Hindlimb muscle (tissue), 1 donor: ENCODE data around the gene CST7. TPM values are rescaled to one million over a fixed set of nuclear protein-coding genes. Genes with fewer than 3 reads are reported as not detected.

Experiments used
- DNase-seq: peaks from one replicate; pipeline ENCODE4 v3.0.0-alpha.2; 2013
- polyA plus RNA-seq: library from polyadenylated mRNA; unstranded; fragments of 120-200 nt; gene quantifications from one replicate; pipeline ENCODE4 v1.2.1, GENCODE V29; 2013; ENCODE audit not compliant: insufficient read length

Gene CST7
- polyA plus RNA-seq, 1 donor, result 0.63 TPM

DNA sequence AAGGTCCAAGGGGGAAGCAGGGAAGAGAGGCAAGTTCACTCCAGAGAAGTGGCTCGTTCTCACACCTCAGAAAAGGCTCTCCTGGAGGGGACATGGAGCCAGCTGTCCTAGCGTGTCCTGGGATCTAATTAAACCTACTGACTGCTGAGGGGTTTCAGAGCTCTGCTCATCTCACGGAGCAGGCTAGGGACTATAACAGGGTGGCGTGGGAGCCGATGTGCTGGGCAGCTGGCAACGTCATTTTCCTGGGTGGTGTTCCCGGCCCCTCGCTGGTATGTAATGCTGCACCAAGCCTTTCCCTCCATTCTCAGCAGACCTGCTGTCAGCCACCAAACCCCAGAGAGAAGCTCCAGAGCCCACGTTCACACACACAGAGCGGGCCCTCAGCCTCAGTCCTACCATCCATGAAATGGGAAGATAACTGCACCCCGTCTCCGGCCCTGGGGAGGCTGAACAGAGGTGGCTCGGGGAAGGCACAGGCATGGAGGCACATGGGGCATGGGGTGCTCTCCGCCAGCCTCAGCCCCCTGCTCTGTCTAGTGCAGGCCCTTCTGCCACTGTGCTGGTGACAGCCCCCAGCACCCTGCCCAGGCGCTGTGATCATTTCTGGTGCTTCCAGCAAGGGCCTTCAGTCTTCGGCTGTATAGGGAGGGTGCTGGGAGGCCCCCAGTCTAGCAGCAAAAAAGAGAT, 1.9 kb downstream of the CST7 start:
- no peak for DNase-seq

DNA sequence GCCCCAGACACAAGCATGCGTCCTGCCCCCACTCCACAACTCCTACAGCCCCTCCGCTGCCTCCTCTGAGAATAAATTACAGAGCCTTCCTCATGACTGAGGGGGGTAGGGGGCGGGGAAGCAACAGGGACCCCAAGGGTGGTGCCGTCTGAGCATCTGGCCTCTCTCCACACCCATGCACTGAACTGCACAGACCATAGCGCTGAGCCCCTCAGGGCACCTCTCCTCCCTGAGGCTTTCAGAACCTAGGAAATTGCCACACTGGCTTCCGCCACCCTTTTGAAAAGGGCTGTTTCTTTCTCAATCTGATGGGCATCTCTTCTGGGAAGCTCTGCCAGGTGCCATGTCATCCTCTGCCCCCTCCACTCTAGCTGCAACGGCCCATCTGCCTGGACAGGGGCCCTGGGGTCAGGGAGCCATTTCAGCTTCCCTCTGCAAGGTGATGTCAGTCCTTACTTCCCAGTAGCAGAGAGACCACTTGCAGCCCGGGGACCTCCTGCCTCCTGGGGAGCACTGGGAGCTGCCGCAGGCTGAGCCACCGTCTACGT, 2.5 kb downstream of the CST7 start:
- DNase-seq, result no peak

DNA sequence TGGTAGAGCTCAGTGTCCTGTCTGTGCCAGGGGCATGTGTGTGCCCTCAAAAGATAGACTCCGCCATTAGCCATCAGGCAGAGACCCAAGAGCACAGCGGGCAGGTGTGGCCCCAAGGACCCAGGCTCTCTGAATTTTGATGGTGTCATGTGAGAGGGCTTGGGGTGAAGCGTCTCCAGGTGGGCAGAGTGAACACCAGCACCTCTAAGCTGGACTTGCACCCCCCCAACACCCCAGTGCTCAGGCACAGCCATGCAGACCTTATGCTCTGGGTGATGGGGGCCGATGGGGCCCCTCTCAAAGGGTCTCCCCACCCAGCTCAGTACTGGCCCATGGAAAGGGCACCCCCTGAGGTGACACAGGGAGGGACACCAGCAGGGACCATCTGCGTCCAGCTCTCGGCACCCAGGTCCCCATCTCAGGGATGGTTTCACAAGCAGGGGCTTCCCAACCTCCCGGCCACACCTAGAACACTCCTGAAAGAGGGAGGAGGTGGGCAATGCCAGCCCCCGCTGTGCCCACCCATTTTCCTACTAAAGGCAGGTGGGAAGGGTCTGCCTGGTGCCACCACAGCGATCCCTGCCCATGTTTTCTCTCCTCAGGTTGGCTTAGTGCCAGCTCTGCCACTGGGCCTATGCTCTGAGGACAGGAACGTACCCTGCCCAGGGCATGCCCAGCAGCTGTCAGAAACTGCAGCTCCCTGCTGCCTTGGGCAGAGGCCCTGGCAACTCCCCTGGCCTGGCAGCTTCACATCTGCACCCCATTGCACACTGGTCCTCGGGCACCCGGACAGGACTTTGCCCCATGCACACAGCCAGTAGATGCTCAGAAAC, 3.5 kb downstream of the CST7 start:
- no peak for DNase-seq

DNA sequence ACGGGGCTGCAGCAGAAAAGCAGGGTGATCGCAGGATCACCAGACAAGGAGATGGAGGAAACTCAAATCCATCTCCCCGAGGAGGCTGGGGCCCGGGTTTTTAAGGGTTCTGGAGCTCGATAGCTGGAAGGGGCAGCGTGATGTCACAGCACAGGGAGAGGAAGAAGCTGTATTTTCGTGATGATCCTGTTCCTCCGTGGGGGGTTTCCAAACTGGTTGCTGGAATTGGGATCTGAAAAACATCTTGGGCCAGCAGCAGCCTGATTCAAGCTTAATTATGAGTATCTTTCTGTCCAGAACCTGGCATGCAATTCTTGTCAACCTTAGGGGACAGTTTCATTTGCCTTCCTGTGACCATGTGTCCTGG, 4.1 kb downstream of the CST7 start:
- no peak for DNase-seq

DNA sequence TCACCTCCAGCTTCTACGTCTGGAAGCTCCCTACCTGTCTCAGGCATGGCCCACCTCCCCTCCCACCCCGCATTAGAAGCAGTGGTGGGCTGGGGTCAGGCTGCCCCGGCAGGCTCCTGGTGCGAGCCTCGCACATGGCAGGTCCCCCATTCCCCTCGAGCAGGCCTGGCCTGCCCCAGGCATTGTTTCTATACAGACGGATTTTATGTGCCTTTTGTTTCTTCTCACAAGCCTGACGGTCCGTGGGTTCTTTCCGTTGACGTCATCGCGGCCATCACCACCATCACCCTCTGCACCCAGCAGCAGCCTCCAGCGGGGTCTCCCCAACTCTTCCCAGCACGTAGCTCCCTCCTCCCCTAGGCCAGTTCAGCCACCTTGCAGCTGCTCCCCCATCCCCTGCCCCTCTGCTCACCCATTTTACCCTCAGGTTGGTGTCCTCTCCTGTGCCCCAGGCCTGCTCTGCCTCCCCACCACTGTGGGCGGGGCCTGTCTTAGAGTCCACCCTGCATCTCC, 4.6 kb downstream of the CST7 start:
- DNase-seq, result no peak

DNA sequence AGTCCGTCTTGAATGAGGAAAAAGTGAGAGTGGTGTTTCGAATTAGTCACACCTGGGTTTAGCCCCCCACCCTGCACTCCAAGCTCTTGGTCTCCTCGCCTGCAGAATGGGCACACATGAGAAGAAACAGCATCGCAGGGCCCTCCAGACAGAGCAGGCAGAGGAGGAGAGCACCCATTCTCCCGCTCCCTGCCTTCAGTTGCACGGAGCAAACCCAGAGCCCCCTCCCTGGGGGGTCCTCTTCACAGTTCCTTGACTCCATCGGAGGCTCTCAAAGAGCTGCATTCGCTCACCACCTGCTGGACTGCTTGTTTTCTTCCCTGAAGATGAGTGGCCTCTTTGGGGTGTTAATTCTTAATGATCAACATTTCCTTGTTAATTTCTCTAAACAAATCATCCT, 5.1 kb downstream of the CST7 start:
- DNase-seq, result no peak

DNA sequence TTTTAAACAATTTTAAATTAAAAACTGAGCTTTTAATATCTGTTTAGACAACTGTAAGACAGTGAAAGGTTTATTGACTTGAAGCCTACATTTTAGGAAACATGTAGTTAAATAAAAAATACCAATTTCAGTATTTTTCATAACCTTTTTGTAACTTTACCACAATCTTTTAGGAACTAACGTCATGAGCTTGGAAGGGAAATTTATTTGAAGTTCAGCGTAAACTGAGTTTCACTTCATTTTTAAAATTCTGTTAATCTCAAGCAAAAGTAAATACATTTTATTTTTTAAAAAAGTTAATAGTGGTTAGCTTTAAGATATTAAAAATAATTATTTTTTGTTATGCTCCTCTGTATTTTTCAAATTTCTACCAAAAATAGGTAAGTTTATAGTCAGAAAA, 5.5 kb downstream of the CST7 start:
- DNase-seq, result no peak

DNA sequence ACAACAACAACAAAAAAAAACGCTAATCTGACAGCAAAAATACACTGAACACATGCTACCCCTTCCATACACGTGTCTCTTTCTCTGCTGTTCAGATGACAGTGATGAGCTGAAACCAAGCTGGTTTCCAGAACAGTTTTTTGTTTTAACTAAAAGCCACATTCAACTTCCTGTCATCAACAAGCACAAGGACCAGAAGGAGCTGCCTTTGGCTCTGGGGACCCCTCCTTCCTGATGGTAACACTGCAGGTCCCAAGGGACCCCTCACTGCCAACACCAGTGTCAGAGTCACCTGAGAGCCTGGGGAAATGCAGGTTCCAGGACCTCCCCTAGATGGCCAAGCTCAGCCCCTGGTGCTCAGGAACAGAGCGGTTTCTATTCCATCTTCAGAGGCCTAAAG, 6.0 kb downstream of the CST7 start:
- DNase-seq, result no peak

DNA sequence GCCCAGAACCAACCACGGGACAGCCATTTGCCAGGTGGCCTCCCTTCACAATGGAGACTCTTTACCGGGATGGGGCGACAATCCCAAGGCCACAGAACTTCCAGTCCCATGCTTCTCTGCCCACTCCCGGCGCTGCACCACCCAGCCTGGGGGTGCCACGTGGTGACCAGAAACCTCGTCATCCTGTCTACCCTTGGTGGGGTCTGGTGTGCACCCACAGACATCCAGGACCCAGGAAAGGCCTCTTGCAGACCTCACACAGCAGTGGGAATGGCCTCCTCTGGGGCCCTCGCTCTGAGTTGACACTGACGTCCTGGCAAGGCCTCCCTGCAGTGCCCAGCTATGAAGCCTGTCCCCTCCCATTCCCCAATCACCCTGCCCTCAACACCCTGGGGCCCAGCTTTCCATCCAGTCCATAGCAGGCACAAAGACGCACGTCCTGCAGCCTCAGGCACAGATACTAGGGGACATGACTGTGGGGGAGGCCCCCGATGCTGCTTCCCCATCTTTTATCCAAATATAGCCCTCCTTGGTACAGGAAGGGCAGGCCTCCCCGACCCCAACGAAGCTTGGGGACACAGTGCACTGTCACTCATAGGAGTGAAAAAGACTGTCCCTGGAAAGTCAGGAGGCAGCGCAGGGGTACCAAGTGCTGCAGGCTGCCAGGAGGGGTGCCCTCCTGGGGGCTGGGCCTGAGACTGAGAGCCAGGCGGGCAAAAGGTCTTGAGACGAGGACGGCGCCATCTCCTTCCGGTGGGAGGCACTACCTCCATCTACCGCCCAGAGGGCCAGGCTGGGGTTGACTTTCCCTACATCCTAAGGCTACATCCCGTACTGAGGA, 7.2 kb downstream of the CST7 start:
- DNase-seq, result no peak

DNA sequence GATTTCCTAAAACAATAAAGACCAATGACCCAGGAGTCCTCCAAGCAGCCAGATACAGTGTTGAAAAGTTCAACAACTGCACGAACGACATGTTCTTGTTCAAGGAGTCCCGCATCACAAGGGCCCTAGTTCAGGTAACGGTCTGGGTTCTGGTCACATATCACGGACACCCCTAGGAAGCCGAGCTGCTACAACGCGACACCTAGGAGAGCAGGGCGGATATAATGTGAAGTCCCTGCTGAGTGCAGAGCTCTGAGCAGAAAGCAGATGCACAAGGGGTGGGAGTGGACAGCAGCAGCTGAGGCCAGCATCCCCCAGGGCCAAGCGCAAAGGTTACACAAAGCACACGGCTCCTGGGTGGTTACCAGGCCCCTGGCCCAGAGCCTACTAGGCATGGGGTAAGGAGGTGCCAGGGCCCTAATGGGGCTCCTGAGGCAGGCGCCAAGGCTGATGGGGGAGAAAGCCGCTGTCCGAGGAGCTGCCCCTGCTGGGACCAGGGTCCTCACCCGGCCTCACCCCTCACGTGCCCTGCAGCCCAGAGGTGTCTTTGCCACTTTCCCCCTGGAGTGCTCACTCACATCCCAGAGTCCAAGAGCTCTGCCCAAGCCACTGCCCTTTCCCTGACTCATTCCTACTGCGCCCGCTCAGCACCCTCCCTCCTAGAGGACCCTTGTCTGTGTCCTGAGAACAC, 8.4 kb downstream of the CST7 start:
- DNase-seq, result no peak

DNA sequence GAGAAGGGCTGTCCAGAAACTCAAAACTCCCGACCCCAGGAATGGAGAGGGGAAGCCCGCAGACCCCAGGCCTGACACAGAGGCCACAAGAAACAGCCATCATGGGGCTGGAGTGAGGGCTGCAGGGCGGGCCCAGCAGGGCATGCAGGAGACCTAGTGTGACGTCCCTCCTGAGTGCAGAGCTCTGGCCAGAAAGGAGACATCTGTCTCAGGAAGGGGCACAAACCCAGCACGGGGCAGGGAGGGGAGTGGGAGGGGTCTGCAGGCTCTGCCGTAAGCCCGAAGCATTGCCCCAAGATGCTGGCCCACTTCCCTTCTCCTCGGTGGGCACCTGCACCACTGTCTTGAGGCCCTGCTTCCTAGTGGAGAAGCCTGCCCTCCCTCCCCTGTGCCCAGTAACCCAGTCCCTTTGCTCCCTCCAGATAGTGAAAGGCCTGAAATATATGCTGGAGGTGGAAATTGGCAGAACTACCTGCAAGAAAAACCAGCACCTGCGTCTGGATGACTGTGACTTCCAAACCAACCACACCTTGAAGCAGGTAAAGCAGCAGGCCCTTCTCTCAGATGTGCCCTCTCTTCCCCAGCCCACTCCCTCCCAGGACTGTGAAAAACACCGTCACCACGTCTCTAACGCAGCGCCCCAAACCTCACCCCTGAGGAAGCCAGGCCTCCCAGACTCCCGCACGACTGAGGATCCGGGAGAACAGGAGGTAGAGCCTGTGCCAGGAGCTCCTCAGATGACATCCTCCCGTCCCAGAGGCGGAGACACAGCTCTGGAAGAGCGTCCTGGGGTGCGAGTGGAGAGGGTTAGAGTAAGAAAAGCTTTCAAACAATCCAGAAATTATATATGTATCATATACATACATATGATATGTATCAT, 9.7 kb downstream of the CST7 start:
- no peak for DNase-seq

DNA sequence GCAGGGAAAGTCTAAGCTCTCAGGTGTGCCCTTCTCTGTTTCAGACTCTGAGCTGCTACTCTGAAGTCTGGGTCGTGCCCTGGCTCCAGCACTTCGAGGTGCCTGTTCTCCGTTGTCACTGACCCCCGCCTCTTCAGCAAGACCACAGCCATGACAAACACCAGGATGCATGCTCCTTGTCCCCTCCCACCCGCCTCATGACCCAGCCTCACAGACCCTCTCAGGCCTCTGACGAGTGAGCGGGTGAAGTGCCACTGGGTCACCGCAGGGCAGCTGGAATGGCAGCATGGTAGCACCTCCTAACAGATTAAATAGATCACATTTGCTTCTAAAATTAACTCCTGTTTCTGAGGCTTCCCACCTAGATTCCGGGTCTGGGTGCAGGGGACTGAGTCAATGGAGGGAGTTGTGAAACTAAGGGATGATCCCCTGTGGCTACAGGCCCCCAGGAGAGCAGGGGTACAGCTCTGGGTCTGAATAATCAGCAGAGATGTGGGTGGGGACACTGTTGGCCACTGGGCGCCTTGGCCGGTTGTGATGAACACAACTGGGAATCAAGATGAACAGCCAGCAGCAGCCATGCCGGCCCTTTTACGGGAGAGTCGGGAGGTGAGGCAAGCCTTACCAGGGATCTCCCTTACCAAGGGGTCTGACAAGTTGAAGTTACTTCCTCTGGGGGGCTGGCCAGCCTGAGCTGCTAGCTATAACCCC, 10.7 kb downstream of the CST7 start:
- DNase-seq, result no peak

DNA sequence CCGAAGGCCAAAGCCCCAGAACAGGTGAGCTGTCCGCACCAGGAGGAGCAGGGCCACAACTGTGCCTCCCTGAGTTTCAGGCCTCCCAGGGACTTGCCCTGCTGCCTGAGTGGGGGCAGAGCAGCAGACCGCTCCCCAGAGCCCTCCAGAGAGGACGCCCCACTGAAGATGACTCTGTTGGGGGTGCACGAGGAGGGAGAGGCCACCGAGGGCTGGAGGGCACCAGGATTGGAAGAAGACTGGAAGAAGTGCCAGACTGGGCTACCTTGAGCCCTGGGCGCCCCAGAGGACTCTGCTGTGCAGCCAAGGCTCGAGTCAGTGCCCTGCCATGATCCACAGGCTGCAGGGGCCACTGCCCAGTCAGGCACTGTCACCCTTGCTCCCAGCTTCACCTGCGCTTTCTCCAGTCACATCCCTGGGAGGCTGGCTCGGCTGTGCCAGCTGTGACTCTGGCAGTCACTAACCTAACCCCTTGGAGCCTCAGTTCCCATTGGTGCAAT, 11.3 kb downstream of the CST7 start:
- no peak for DNase-seq

DNA sequence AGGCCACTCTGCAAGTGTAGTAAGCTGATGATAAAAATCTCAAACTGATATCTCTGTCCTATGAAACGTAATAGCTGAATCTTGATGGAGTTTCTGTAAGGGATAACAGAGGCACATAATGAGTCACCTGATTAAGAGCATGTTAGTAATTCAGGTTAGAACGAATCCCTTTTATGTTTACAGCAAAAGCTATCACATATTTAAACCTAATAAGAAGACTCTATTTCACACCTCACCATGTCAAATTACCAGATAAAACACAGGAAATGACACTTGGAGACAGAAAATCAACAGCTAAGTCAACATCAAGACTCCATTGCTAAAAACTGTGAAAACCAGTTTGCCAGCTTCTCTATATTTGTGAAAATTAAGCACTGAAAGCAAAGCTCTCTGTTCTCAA, 11.8 kb downstream of the CST7 start:
- DNase-seq, result no peak

DNA sequence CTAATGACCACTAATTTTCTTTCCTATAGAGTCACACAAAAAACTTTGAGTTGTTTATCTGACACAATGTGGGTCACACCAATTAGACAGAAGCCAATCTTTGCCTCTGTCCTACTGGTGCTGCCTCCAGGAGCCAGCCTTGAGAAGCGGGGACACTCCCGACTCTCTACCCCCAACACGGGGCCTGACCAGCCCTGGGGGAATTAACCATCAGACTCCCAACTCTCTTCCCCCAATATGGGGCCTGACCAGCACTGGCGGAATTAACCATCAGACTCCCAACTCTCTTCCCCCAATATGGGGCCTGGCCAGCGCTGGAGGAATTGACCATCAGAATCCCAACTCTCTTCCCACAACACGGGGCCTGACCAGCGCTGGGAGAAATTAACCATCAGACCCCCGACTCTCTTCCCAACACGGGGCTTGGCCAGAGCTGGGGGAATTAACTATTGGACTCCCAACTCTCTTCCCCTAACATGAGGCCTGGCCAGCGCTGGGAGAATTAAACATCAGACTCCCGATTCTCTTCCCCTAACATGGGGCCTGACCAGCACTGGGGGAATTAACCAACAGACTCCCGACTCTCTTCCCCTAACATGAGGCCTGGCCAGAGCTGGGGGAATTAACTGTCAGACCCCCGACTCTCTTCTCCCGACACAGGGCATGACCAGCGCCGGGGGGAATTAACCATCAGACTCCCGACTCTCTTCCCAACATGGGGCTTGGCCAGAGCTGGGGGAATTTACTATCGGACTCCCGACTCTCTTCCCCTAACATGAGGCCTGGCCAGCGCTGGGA, 12.5 kb downstream of the CST7 start:
- no peak for DNase-seq

DNA sequence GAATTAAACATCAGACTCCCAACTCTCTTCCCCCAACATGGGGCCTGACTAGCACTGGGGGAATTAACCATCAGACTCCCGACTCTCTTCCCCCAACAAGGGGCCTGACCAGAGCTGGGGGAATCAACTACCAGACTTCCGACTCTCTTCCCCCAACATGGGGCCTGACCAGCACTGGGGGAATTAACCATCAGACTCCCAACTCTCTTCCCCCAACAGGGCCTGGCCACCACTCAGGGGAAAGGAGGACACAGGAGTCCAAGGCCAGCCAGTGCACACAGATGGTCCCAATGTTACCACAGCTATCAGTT, 13.1 kb downstream of the CST7 start:
- no peak for DNase-seq

DNA sequence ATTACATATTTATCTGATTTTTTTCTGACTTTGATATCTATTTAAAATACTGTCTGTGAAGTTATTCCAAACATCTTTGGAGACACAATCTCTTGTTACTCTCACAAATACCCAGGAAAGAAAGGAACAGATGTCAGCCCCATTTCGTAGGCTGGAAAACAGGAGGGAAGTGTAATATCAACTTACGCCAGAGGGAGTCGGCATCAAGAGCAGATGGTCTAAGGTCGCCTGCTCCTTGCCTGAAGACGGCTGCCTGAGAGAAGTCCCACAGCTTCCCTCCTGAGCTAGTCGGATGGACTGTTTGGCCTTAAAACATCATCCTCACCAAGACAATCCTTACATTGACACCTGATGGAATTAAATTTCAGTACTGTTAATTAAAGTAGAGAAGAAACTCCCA, 13.4 kb downstream of the CST7 start:
- no peak for DNase-seq

DNA sequence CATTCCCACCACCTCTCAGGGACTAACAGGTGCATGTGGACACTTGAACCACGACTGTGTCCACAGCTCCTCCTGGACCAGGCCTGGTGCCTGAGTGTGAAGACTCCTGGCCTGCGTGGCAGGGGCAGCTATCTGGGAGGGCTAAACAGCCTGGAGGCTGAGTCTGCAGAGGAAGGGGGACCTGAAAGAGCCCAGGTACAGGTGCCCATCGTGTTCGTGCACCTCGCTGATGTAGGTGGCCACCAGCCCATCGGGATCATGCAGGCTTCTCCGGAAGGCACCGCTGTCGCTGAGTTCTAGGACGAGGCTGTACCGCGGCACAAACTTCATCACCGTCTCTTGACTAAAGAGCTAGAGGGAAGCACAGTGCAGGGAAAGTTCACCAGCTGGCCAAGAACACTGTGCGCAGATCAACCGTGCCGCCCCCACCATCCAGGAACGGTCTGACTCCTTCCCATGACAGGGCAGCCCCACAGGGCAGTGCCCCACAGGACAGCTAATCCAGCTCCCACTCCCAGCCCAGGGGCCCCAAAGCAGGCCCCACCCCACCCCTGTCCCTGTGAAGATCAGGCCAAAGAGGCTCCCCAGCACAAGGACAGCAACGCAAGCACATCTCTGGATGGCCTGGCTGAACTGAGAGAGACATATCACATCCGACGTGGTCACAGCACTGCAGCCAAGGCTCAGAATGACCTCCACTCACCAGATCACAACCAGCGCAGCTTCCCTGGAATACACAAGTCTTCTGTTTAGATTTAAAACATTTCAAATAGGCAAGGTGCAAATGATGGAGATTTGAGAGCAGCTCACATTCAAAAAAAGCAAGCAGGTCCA, 14.8 kb downstream of the CST7 start:
- no peak for DNase-seq

DNA sequence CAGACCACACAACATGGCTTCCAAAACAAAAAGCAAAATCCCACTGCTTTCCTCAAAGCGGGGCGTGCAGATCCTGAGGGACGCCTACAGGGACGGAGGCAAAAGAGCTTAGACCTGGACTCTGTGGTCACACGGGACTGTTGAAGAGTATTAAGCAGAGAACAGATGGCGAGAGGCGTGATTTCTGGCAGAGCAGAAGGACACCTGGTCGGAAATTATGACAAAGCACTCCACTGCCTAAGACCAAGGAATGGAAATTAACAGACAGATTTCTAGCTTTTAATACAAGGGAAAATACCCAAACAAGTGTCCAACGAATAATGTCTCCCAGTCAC, 15.4 kb downstream of the CST7 start:
- DNase-seq, result peak; percentile 83
